AG09309 (cell line): ENCODE measurements around the gene IGSF9.

Experiments used
- DNase-seq: peaks from one replicate; pipeline ENCODE4 v3.0.0-alpha.2; 2010; ENCODE audit warnings: low read depth
- H3K4me3 ChIP-seq: 2 replicates; pipeline ENCODE4 v1.5.1; 2011; ENCODE audit warnings: mild to moderate bottlenecking, low read depth, low read length, moderate library complexity; ENCODE audit not compliant: control insufficient read depth
- TF ChIP-seq, protein P1 (sequence below): IDR thresholded peaks from 2 replicates; pipeline ENCODE4 v1.5.1; 2011; ENCODE audit warnings: mild to moderate bottlenecking, low read depth, low read length, inconsistent platforms; ENCODE audit not compliant: insufficient read depth, control insufficient read depth; ENCODE audit errors: missing control alignments

Gene IGSF9

DNA sequence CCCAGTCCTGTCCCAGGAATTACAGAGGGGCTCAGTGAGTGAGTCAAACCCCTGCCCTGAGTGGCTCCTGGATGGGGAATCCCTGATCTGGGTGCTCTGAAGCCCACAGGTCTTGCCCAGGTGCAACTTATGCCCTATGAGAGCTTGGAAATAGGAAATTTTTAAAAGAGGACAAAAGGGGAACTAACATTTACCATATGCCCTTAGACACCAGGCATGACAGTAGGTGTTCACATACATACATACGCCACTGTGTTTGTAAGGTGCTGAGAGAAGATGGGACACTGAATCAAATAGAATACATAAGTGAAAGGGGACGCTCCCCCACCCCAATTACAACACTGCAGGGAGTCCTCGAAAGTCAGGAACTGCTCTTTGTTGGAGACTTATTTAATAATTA is 46.9 kb downstream of the IGSF9 start:
- TF ChIP-seq, protein P1, sequence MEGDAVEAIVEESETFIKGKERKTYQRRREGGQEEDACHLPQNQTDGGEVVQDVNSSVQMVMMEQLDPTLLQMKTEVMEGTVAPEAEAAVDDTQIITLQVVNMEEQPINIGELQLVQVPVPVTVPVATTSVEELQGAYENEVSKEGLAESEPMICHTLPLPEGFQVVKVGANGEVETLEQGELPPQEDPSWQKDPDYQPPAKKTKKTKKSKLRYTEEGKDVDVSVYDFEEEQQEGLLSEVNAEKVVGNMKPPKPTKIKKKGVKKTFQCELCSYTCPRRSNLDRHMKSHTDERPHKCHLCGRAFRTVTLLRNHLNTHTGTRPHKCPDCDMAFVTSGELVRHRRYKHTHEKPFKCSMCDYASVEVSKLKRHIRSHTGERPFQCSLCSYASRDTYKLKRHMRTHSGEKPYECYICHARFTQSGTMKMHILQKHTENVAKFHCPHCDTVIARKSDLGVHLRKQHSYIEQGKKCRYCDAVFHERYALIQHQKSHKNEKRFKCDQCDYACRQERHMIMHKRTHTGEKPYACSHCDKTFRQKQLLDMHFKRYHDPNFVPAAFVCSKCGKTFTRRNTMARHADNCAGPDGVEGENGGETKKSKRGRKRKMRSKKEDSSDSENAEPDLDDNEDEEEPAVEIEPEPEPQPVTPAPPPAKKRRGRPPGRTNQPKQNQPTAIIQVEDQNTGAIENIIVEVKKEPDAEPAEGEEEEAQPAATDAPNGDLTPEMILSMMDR, result no peak
- H3K4me3 ChIP-seq, result no peak overlapping the region
- DNase-seq, result no peak

DNA sequence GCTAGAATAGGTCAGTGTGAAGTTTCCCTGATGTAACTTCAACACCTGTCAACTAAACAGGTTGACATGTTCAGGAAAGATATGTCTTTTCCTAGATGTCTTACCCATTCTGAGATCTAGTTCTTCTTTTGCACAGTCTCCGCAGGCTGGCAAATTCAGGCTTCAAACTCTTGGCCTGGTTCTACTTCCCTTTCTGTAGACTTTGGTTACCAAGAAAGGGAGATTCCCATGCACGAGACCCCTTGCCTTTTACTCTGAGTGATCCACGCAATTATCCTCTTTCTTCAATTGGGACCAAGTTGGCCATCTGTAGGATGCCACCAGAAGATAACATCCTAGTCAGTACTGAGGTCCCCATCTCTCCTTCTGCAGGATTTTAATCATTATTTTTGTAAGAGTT is 47.5 kb downstream of the IGSF9 start:
- TF ChIP-seq, protein P1, result no peak
- H3K4me3 ChIP-seq, result no peak overlapping the region
- no peak for DNase-seq

DNA sequence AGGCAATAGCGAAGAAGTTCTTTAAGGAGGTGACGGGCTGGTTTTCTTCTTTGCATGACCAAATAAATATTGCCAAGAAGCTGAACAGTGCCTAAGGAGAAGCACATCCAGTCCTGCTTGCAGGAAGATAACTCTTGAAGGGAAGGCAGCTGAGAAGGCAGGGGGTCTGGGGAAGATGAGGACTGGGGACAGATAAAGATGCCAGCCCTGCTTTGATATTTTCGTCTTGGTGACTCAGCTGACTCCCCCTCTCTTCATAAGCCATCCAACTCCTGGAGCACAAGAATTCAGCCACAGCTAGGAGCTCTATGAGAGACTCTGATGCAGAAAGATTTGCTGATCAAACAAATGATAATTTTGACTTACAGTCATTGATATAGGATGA is 48.9 kb downstream of the IGSF9 start:
- TF ChIP-seq, protein P1, result no peak
- no peak overlapping the region for H3K4me3 ChIP-seq
- no peak for DNase-seq

DNA sequence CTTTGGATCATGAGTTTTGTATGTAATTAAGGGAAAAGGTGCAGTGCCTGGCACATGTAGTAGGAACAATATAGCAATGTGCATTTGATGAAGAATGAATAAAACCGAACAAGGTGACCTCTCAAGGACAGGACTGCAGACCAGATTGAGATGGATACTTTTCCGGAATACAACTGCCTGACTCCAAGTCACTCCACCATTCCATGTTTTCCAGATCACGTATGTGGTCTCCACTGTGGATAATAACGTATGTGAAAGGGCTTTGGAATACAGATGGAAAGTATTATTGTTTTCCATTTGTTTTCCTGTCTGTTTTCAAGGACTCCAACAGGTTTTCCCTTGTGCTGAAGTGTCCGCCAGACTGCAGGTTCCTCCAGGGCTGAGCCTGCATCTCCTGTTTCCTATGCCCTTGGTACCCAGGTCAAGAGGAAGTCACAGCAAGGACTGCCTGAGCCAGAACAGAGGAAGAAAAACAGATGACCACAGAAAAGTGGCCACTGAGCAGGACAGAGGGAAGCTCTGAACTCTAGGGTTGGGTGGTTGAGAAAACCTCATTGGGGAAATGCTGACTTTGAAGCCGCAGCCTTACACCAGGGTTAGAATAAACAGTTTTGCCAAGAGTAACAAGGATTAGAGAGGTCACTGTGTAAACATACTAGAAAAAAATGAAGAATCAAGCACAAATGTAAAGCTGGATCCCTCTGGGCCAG is 49.4 kb downstream of the IGSF9 start:
- TF ChIP-seq, protein P1, result no peak
- H3K4me3 ChIP-seq, result no peak overlapping the region
- no peak for DNase-seq

DNA sequence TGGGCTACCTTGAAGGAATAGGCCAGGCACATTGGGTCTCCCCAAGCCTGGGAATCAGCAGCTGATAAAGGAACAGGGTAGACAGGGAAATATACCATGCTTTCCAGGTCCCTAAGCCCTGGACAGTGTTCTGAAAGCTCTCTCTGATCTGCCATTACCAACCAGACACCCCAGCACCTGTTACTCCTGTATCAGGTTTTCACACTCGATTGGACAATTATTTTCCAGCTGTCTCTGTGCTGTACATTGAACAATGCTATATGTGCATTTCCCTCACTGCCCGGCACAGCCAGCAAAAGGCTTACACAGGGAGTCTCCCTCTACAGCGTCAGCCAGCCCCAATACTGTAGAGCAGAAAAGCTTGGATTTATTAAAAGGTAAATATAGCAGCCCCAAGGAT is 50.1 kb downstream of the IGSF9 start:
- TF ChIP-seq, protein P1, result no peak

DNA sequence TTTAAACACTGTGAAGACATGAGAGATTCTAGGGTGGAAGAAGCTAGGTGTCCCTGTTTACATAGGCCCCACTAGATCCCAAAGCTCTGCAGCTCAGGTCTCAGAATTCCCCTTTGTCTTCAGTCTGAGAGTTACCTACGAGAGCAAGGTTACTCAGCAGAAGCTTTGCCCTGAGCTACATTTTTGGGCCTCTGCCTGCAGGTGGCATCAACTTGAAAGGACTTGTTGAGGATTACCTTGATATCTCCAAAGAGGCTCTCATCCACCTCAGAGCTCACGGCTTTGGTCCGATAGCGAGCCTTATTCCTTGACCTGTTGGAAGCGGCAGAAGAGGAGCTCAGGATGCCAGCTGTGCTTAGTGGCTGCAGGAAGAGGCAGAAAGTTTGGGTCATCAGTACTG is 52.5 kb downstream of the IGSF9 start:
- TF ChIP-seq, protein P1, result no peak
- no peak overlapping the region for H3K4me3 ChIP-seq
- DNase-seq, result no peak

More for the DNA sequence above, 50.1 kb downstream of the IGSF9 start:
- no peak for DNase-seq
- no peak overlapping the region for H3K4me3 ChIP-seq
